Islet precursor cell (in vitro differentiated cells): ENCODE measurements around the gene CSGALNACT2.

ENCODE experiments used
- DNase-seq: peaks from one replicate; pipeline ENCODE4 v3.0.0-alpha.2; 2018

CSGALNACT2 gene

DNA sequence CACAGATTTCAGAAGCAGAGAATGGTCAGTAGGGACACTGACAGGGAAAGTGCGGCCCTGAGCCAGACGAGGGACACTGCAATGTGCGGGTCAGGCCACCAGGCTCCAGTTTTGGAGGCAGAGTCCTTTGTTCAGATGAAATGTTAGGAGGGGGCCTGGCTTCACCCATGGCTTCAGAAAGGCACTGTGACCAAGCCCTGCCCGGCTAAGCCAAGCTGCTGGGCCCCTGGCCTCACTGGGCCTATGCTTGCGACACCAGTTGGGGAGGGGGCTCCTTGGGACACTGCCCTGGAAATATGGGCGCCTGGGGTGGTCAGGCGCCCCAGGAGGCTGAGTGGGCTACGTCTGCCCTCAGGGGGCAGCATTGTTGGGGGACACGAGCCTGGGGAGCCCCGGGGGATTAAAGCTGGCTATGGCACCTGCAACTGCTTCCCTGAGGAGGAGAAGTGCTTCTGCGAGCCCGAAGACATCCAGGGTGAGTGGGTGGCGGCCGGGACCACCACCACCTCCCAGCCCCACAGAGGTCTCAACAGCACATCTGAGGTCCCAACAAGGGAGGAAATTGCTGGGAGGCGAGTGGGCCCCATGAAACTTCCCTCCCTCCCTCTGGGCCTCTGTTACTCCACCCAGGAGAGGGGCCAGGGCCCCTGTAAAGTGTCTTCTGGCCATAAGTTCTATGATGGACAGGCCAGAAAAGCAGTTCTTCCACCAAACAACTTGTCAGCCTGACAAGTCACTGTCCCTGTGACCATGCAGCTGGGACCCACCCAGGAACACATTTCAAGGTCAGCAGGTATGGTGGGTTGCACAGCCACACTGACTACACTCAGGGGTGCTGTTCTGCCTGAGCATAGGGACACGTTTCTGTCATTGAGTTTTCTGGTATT, 24.8 kb upstream of the CSGALNACT2 start:
- no peak for DNase-seq

DNA sequence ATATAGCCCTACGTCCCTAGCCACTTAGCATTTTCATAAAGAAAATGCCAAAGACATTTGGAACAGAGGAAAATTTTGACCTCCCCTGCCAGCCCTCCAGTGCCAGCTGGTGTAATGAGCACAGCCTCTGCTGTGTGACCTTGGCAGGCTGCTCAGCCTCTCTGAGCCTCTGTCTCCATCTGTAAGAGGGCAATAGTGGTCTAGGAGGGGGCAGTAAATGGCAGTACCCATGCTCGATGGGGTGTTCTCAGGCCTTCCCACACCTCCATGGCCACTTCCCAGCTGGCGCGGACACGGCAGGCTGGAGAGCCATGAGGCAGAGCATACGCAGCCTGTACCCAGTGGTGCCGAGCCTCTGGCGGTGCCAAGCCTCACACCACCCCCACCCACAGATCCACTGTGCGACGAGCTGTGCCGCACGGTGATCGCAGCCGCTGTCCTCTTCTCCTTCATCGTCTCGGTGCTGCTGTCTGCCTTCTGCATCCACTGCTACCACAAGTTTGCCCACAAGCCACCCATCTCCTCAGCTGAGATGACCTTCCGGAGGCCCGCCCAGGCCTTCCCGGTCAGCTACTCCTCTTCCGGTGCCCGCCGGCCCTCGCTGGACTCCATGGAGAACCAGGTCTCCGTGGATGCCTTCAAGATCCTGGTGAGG, 24.0 kb upstream of the CSGALNACT2 start:
- no peak for DNase-seq

- DNase-seq = no peak
Measured at GRCh38 chr10:43114743-43115611, 23.3 kb upstream of the CSGALNACT2 start.

GRCh38 chr10:43115881-43116595, 22.2 kb upstream of the CSGALNACT2 start:
- DNase-seq = no peak

DNA sequence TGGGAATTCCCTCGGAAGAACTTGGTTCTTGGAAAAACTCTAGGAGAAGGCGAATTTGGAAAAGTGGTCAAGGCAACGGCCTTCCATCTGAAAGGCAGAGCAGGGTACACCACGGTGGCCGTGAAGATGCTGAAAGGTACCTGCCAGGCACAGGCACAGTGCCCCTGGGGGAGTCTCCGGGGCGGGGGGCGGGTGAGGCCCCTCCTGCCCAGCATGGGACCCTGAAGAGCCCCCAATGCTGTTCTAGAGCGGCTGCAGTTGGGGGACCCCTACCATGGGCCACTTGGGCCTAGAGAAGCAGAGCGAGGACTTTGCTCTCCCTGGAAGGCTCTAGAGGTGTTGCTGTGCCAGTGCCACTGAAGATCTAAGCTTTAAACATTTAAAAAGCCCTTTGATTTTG, 21.6 kb upstream of the CSGALNACT2 start:
- DNase-seq = no peak

DNA sequence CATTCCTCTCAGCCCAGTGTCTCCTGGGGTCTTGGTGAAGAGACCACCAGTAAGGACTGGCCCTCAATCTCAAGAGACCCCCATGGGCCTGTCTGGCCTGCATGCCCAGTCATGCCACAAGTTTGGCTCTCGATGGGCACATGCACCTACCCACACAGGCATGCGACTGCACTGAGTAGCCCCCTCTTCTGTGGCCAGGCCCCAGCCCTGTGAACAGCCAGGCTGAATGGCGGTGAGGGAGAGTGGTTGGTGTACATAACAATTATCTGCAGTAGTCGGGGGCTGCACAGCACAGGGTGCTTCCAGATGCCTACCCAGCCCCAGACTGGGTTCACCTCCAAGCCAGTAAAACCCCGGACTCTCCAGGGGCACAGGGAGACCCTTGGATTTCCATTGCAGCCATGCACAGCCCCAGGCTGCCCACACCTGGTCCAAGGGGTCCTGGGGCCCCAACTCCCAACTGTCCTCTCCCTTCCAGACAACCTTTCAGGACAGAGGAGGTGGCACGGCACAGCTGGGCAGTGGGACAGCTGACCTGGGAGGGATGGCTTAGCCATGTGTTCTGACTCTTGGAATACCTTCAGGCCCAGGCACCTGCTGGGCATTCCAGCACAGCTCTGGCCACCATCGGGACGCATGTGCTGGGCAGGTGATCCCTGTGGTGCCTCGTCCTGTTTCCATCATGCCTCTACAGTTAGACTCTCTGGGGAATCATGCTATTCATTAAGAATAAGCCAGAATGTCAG, 21.0 kb upstream of the CSGALNACT2 start:
- no peak for DNase-seq

DNA sequence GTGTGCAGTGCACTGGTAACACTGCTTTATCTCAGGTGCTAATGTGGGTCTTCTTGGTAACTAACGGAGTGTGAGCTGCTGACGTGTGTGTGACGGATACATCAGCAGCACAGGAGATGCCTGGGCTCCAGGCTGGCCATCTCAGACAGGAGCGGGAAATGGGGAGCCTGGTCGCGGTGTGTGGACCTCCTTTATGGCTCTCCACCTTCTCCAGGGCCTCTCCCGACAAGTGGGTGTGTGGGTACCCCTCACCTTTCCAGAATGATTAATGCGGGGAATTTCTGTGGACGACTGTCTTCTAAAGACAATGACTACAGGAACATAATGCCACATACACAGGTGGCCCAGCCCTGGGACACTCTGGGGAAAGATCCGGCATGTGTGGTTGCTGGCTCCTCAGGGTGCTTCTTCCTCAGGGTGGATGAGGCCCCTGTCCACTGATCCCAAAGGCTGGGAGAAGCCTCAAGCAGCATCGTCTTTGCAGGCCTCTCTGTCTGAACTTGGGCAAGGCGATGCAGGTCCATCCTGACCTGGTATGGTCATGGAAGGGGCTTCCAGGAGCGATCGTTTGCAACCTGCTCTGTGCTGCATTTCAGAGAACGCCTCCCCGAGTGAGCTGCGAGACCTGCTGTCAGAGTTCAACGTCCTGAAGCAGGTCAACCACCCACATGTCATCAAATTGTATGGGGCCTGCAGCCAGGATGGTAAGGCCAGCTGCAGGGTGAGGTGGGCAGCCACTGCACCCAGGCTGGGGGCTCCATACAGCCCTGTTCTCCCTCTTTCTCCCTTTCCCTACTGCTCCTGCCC, 20.3 kb upstream of the CSGALNACT2 start:
- no peak for DNase-seq

DNA sequence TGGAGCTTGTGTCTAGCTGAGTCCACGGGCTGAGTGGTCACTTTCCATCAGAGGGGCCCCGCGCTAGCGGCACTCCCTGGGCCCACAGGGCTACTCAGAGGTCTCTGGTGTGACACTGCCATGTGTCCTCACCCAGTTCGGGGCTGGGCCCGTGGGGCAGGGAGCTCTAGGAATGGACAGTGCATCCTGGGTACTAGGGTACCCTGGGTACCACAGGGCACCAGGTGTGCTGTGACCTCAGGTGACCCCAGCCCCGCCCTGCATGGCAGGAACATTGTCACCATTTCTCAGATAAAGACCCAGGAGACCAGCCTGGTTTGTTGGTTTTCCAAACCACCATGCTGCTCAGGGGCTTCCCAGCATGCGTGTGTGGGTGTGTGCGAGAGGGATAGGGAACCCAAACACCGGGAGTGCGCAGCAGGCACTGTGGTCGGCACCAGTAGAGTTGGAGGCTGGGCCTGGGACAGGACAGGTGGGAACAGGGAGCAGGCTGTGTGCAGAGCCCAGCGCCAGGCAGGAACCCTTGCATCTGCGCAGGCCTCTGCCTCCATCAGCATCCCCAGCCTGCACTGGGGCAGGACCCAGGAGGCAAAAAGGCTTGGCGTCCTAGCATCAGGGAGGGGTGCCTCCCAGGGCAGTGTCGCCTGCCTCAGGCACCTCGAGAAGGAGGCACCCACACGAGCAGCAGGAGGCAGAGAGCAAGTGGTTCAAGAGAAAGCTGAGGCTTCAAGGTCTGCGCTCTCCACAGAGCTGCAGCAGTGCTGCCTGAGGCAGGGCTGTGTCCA, 19.4 kb upstream of the CSGALNACT2 start:
- DNase-seq = no peak

- no peak for DNase-seq
Measured at GRCh38 chr10:43119416-43120115, 18.7 kb upstream of the CSGALNACT2 start.

DNA sequence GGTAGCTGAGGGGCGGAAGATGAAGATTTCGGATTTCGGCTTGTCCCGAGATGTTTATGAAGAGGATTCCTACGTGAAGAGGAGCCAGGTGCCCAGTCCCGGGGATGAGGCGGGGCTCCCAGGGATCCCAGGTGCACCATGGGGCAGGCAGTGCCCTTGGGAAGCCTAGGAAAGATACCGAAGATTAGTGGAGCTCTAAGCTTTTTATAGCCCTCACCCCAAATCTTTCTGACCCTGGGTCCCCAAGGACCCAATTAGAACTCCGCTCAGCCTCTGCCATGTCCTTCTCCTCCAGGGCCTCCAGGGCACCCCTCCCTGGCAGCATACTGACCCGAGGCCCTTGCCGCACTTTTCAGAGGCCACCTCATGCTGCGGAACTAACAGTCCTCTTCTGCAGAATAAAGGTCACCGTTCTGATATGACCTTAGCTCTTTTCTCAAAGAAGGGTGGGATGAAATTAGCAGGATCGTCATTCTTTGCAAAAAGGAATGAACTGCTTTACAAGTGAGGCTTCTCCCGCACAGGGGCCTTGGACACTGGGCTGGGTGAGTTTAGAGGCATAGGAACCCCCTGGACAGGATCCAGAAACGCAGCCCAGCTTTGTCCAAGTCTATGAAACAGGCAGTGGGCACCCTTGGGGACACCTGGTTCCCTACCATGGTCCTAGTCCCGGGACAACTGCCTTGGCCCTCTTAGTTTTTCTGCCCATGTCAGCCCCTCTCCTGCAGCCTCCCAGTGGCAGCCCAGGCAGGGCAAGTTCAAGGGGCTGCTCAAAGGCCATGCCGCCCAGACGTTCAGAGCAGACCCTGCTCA, 17.9 kb upstream of the CSGALNACT2 start:
- DNase-seq = no peak

DNA sequence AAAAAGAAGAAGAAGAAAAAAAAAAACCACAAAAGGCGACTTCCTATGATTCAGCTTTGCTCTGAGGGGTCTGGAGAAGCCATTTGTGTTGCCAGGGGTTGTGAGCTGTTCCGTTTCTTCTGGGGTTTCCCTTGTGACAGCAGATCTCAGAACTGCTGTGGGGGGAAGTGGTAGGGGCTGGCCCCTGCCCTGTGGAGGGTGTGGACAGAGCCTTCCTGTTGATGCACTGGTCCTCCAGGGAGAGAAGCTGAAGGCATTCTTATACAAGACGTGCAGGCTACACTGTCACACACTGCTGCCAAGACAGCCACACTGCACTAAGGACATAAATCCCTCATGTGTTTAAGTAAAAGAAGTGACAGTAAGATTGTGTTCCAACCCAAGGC, 17.3 kb upstream of the CSGALNACT2 start:
- DNase-seq = peak; percentile 67

- DNase-seq = no peak
Measured at GRCh38 chr10:43121444-43121843, 16.8 kb upstream of the CSGALNACT2 start.

GRCh38 chr10:43122096-43122495, 16.1 kb upstream of the CSGALNACT2 start:
- peak; percentile 47 for DNase-seq

DNA sequence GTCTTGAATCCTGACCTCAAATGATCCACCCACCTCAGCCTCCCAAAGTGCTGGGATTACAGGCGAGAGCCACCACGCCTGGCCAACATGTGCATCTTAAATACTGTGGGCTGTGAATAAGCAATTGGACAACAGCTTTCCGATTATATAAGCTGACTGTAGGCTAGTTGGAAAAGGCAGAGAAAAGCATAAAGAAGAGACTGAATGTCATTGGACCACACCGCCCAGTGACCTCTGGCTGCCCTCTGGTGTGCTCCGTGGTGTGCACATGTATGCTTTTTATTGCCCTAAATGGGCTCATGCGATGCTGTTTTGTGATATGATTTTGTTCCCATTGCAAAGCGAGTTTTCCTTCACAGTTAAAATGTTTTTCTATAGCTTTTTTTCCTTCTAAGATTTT, 15.4 kb upstream of the CSGALNACT2 start:
- DNase-seq = no peak

DNA sequence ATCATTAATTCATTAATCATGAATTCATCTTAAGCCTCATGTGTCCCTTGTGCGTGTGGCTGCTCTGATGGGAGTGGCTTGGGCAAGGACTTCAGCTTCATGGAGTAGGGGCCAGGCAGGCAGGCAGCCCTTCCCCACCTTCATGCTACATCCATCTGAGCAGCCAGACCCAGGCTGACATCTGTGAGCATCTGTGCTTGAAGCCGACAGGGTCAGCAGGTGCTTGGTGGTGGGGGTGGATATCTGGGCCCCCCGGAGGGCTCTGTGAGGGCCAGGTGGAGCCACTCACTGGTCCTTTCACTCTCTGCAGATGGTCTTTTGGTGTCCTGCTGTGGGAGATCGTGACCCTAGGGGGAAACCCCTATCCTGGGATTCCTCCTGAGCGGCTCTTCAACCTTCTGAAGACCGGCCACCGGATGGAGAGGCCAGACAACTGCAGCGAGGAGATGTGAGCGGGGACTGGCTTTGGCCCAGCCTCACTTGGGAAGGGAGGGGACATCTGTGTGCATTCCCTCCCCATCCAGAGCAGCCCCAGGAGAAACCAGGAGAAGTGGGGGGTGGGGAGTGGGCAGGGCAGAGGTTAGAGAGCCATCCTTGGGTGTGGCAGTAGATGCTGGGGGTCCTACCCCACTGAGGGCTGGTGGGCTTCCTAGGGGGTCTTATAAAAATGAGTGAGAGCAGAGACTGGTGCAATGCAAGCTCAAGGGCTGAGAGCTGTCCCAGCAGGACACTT, 14.7 kb upstream of the CSGALNACT2 start:
- DNase-seq = peak; percentile 31

DNA sequence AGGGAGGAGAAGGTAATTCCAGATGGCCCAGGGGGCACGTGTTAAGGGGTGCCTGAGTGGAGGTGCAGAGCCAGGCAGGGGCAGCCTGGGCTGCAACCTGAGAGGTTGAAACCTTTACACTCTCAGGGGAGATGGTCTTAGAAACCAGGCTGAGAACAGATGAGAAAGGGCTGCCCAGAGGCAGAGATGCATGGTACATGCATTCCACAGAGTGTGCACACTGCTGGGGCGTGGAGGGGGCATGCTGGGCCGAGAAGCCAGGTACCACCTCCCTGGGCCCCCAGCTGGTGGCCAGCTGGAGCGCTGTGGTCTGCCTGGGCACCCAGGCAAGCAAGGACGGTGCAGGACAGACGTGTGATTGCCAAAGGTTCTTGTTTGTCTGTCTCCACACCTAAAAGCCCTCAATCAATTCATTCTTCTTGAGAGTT, 14.1 kb upstream of the CSGALNACT2 start:
- DNase-seq = peak; percentile 33

- DNase-seq = peak; percentile 40
Measured at GRCh38 chr10:43124574-43125273, 13.5 kb upstream of the CSGALNACT2 start.
